PFSK-1 (cell line): Measurements from ENCODE around the gene PCSK2.

Experiments
- FOXP2 ChIP-seq: optimal IDR thresholded peaks from 2 replicates; pipeline ENCODE3; 2011; ENCODE audit warnings: borderline replicate concordance, control low read depth, inconsistent platforms; ENCODE audit not compliant: insufficient read depth; ENCODE audit errors: extremely low read length, extremely low read depth
- POLR2AphosphoS5 ChIP-seq: IDR thresholded peaks from 2 replicates; pipeline ENCODE4 v1.6.1; 2012; ENCODE audit warnings: low read depth, mild to moderate bottlenecking, control low read depth, low read length, moderate library complexity
- SIN3A ChIP-seq: IDR thresholded peaks from 2 replicates; pipeline ENCODE4 v1.6.1; 2012; ENCODE audit warnings: mild to moderate bottlenecking, low read length, moderate library complexity, borderline replicate concordance; ENCODE audit not compliant: insufficient read depth
- TAF1 ChIP-seq: IDR thresholded peaks from 2 replicates; pipeline ENCODE4 v1.6.1; 2012; ENCODE audit warnings: low read length, control low read depth, borderline replicate concordance; ENCODE audit not compliant: insufficient read depth
- TF ChIP-seq, protein P1 (sequence below), 2 experiments: IDR thresholded peaks; 2 replicates each; pipeline versions ENCODE4 v1.6.1 to v1.8.0; 2011 to 2012; ENCODE audit warnings: low read depth in 2 of 2, low read length in 2 of 2, control low read depth in 1 of 2, inconsistent platforms in 1 of 2, mild to moderate bottlenecking in 1 of 2, moderate library complexity in 1 of 2; ENCODE audit not compliant: insufficient read depth in 1 of 2

Gene PCSK2

DNA sequence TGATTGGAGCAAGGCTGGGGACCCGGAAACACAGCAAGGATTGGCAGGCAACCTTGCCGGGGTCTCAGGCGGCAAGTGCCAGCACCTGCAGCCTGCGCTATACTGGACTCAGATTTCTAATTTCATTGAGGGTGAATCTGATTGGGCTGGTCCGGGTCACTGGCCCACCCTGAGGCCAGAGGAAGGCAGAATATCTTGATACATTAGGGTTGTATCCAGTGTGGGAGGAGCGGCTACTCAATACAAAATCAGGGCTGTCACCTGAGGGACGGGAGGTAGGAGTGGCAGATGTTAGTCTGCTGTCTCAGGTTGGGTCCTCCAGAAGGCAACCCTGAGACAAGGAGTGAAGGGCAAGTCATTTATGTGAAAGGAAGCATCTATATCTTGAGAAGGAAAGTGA, 263.7 kb downstream of the PCSK2 start:
- no peak for TF ChIP-seq POLR2AphosphoS5
- no peak for TF ChIP-seq SIN3A
- TF ChIP-seq, protein P1, sequence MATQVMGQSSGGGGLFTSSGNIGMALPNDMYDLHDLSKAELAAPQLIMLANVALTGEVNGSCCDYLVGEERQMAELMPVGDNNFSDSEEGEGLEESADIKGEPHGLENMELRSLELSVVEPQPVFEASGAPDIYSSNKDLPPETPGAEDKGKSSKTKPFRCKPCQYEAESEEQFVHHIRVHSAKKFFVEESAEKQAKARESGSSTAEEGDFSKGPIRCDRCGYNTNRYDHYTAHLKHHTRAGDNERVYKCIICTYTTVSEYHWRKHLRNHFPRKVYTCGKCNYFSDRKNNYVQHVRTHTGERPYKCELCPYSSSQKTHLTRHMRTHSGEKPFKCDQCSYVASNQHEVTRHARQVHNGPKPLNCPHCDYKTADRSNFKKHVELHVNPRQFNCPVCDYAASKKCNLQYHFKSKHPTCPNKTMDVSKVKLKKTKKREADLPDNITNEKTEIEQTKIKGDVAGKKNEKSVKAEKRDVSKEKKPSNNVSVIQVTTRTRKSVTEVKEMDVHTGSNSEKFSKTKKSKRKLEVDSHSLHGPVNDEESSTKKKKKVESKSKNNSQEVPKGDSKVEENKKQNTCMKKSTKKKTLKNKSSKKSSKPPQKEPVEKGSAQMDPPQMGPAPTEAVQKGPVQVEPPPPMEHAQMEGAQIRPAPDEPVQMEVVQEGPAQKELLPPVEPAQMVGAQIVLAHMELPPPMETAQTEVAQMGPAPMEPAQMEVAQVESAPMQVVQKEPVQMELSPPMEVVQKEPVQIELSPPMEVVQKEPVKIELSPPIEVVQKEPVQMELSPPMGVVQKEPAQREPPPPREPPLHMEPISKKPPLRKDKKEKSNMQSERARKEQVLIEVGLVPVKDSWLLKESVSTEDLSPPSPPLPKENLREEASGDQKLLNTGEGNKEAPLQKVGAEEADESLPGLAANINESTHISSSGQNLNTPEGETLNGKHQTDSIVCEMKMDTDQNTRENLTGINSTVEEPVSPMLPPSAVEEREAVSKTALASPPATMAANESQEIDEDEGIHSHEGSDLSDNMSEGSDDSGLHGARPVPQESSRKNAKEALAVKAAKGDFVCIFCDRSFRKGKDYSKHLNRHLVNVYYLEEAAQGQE (IDR thresholded peaks at IDR 0.05; ENCODE audit: insufficient read depth in 1 of 2, low read depth in 2 of 2, low read length in 2 of 2), result no peak
- TF ChIP-seq TAF1, result no peak
- no peak for TF ChIP-seq FOXP2

DNA sequence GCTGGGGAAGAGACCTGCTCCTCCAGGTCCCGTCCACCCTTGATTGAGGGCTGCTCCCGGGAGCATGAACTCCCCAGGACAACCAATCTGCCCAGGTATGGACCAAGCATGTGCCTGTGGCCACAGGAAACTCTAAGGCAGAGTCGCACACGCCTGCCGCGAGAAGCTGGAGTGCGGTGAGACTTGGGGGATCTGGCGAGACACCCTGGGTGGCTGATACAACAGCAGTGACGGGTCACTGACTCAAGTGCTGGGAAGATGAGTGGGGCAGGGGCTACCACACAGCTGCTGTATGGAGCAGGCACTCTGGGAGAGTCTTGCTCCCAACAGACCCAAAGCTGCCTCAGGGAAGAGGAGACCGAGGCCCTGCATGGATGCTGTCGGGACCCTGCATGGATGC, 264.2 kb downstream of the PCSK2 start:
- TF ChIP-seq SIN3A (no peak), POLR2AphosphoS5 (no peak), TAF1 (no peak), FOXP2 (no peak)
- TF ChIP-seq, protein P1 (IDR thresholded peaks at IDR 0.05; ENCODE audit: insufficient read depth in 1 of 2, low read depth in 2 of 2, low read length in 2 of 2), result no peak

DNA sequence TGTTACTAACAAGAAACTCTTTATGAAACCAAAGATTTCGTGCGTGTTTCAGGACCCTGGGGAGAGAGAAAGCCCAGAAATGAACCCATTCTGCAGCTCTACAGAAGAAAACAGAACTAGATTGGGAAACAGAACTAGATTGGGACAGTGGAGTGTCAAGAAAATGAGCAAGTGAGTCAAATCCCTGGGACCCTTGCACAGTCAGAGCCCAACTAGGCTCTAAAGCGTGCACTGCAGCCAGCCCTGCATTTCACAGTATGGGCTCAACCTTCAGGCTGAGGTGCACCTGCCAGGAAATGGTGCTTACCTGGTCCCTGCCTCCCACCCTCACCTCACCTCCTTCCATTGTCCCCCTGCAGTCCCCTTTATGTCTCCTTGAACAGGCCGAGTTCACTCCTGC, 264.6 kb downstream of the PCSK2 start:
- TF ChIP-seq TAF1 (no peak), FOXP2 (no peak), SIN3A (no peak), POLR2AphosphoS5 (no peak)
- TF ChIP-seq, protein P1 (IDR thresholded peaks at IDR 0.05; ENCODE audit: insufficient read depth in 1 of 2, low read depth in 2 of 2, low read length in 2 of 2), result no peak

DNA sequence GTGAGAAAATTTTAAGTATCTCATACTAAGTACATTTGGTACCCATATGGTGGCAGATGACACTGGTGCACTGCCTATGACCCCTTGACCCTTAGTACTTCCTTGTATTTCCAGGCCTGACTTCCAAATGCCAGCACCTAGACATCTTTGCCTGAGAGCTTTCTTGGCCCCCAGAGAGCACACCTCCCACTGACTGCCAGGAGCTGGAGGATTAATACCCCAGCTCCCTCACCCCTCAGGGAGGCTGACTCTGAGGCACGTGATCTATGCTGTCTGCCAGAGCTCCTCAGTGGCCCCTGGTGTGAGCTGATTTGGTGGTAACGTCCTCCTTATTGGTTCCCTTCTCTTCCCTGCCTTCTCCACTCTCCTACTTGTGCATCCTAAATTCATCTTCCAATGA, 266.3 kb downstream of the PCSK2 start:
- TF ChIP-seq SIN3A (no peak), POLR2AphosphoS5 (no peak), FOXP2 (no peak), TAF1 (no peak)
- TF ChIP-seq, protein P1 (IDR thresholded peaks at IDR 0.05; ENCODE audit: insufficient read depth in 1 of 2, low read depth in 2 of 2, low read length in 2 of 2), result no peak

DNA sequence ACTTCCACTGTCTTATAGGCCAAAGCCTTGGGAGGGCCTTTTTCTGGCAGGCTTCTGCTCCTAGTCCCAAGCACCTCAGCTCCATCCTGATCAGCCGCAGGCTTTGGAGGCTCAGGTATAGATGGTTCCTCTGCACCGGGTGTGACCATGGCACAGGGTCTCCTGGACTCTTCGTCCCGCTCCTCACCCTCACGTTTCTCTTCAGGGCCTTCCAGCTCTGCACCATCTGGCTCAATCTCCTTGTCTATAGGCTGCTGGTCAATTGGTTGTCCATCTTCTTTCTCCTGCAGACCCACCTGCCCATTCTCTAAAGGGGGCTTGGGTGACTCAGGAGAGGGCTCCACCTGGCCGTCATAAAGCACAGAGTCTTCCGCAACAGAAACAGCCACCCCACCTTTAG, 267.4 kb downstream of the PCSK2 start:
- no peak for TF ChIP-seq TAF1
- no peak for TF ChIP-seq POLR2AphosphoS5
- no peak for TF ChIP-seq SIN3A
- TF ChIP-seq, protein P1 (IDR thresholded peaks at IDR 0.05; ENCODE audit: insufficient read depth in 1 of 2, low read depth in 2 of 2, low read length in 2 of 2), result no peak
- TF ChIP-seq FOXP2, result no peak
